GM18507 (cell line): Measurements from ENCODE around the gene GLIPR1.
"Not testable (repeated sequence)": the region's sequence is repeated elsewhere in the genome, so short reads cannot be mapped to it uniquely, and the experiment has no call there.

Source experiments
- DNase-seq: peaks from one replicate; pipeline ENCODE4 v3.0.0; 2011; ENCODE audit warnings: low read depth; ENCODE audit not compliant: insufficient read length; ENCODE audit errors: extremely low spot score
- FAIRE-seq: peaks from 2 replicates; lab custom pipeline; 2011; peaks lifted over from hg19 to GRCh38; lab: Jason Lieb, UNC

Gene GLIPR1

GRCh38 chr12:75480469-75480949 lies at the start of gene GLIPR1:
Gene GLIPR1 (plus strand): TSS chr12:75480755. CDS start chr12:75480881, 126 bp downstream.
- peak; percentile 92 for FAIRE-seq

GRCh38 chr12:75432924-75433323 lies 47.6 kb upstream of the GLIPR1 start:
- FAIRE-seq (no peak), DNase-seq (no peak)

More at GRCh38 chr12:75480469-75480949, at the start of gene GLIPR1:
- peak; percentile 46 for DNase-seq

GRCh38 chr12:75437564-75437963 lies 43.0 kb upstream of the GLIPR1 start:
- FAIRE-seq: no peak
- no peak for DNase-seq

DNA sequence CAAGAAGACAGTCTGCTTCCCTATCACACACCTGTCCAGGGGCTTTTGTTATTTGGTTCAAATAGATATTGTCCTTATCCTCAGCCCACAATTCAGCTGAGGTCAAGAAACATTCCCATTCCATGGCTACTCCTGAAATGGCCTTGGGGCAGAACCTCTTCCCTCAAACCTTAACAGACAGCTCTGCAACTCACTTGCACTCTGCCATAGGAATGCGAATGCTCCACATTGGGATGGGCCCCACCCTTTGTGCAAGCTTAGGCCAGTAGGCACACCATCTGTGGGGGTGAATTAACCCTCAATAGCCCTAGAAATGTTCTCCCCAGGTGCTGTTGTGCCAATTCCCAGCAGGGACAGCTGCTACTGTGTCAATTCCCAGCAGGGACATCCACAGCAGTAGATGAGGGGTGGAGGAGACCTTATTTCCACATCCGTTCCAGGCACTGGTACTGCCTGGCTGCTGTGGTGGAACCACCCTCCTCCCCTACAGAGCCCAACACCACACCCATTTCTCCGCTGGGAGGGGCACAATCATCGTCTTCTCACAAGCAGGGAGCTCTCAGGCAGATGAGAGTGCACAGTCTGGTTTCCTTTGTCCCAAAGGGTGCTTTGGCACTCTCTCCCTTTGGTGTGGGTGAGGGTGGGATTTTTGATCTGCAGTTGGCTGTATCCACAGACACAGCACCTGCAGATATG lies 42.3 kb upstream of the GLIPR1 start:
- FAIRE-seq: no peak
- DNase-seq: no peak

- FAIRE-seq (no peak), DNase-seq (no peak)
Observed at GRCh38 chr12:75439048-75439447, 41.5 kb upstream of the GLIPR1 start.

- DNase-seq (no peak), FAIRE-seq (no peak)
Observed at GRCh38 chr12:75439930-75440329, 40.6 kb upstream of the GLIPR1 start.

GRCh38 chr12:75441687-75442449 lies 38.7 kb upstream of the GLIPR1 start:
- DNase-seq, FAIRE-seq: not testable (repeated sequence)

- not testable (repeated sequence) for DNase-seq, FAIRE-seq
Observed at GRCh38 chr12:75442454-75442853, 38.1 kb upstream of the GLIPR1 start.

- FAIRE-seq (no peak), DNase-seq (no peak)
Observed at GRCh38 chr12:75443709-75444108, 36.8 kb upstream of the GLIPR1 start.

DNA sequence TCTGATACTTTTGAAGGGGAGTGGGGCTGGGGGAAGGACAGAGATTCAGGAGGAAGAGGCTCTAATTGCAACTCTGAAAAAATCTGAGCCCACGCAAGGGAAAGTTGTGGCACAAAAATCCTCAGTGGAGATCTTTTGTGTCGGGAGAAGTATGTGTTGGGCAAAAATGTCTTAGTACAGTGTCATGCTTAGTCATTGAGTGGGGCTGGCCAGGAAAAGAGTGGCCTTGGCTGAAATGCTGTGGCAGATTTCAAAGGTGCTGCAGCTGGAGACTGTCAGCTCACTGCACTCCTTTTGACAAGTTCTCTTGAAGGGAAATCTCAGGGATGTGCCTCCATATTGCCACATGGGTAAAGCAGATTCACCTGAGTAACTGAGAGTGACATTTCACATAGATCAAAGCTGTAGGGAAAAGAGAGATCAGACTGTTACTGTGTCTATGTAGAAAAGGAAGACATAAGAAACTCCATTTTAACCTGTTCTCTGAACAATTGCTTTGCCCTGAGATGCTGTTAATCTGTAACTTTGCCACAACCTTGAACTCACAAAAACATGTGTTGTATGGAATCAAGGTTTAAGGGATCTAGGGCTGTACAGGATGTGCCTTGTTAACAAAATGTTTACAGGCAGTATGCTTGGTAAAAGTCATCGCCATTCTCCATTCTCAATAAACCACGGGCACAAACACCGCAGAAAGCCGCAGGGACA lies 36.0 kb upstream of the GLIPR1 start:
- FAIRE-seq (no peak), DNase-seq (no peak)

DNA sequence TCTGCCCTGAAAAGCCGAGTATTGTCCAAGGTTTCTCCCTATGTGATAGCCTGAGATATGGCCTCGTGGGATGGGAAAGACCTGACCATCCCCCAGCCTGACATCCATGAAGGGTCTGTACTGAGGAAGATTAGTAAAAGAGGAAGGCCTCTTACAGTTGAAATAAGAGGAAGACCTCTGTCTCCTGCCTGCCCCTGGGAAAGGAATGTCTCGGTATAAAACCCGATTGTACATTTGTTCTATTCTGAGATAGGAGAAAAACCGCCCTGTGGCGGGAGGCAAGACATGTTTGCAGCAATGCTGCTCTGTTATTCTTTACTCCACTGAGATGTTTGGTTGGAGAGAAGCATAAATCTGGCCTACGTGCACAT lies 35.4 kb upstream of the GLIPR1 start:
- not testable (repeated sequence) for FAIRE-seq, DNase-seq

DNA sequence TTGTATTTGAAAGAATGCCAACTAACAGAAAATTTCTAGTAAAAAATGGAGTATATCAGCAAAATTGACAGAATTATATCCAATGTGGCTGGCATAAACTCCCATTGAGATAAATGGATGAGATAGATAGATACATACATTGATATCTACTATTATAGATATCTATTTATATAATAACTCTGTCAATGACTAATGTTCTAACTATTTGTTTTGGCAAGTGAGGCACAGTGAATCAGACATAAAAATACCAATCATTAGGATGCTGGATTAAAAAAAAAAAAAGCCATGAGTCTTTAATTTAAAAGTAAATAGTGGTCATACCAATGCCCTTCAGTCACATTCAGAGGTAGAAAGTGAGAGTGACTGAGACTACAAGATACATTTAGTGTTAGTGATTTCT lies 33.7 kb upstream of the GLIPR1 start:
- no peak for FAIRE-seq
- DNase-seq: no peak

GRCh38 chr12:75447691-75448393 lies 32.7 kb upstream of the GLIPR1 start:
- no peak for FAIRE-seq
- no peak for DNase-seq

- no peak for FAIRE-seq
- DNase-seq: no peak
Observed at GRCh38 chr12:75452675-75453330, 27.8 kb upstream of the GLIPR1 start.

DNA sequence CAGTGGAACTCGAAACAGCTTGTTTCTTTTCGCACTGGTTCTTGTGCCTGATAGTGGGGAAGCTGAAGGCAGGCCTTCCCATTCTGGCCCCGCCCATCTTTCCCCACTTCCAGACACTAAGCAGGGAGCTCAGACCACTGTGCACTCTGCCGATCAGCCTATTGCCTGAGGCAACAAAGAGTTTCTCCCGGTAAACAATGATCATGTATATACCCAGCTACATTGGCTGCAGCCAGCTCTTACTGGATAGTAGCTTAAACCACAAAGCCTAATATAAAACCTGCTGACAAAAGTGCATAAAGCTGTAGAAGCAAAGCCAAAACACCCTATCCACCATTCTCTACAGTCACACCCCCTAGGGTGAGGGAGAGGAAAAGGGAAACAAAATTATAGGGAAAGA lies 24.7 kb upstream of the GLIPR1 start:
- DNase-seq (no peak), FAIRE-seq (no peak)

DNA sequence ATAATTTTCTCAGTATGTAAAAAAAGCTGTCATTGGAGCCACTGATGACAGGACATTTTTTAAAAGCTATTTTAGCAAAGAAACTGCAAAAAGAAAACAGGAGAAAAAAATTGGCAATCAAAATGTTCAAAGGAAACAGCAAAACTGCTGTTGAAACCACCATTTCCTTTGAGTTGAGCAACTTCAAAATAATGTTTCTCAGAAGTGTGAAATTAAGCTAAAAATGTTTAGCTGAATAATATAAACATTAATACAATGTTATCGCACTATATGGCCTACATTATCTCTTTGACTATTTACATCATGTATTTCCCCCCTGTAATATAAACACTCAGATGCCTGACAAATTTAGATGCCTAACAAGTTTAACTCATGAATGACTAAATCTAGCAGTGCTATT lies 23.4 kb upstream of the GLIPR1 start:
- FAIRE-seq: no peak
- no peak for DNase-seq

- not testable (repeated sequence) for DNase-seq
Observed at GRCh38 chr12:75457866-75458265, 22.7 kb upstream of the GLIPR1 start.

DNA sequence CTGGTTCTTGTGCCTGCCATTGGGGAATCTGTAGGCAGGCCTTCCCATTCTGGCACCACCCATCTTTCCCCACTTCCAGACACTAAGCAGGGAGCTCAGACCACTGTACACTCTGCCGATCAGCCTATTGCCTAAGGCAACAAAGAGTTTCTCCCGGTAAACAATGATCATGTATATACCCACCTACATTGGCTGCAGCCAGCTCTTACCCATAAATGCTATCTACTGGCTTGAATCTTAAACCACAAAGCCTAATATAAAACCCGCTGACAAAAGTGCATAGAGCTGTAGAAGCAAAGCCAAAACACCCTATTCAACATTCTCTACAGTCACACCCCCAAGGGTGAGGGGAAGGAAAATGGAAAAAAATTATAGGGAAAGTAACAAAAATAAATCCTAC lies 20.8 kb upstream of the GLIPR1 start:
- FAIRE-seq (no peak), DNase-seq (no peak)

More at GRCh38 chr12:75457866-75458265, 22.7 kb upstream of the GLIPR1 start:
- FAIRE-seq: not testable (repeated sequence)

DNA sequence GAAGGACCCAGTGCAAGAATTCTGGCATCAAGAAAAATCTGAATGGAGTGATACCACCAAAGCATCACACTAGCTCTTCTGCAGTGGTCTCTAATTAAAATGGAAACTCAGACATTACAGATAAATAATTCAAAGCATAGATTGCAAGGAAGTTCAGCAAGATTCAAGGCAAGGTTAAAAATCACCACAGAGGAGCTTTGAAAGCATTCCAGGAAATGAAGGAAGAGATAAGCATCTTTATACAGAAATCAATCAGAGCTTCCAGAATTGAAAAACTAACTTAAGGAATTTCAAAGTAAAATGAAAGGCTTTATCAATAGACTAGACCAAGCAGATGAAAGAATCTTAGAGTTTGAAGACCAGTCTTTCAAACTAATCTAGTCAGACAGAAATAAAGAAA lies 20.4 kb upstream of the GLIPR1 start:
- FAIRE-seq (no peak), DNase-seq (no peak)
